NB4 (cell line): Measurements from ENCODE around the gene LMO3.

Experiments used
- DNase-seq: peaks from one replicate; pipeline ENCODE4 v3.0.0; 2010; ENCODE audit warnings: low read depth
- H3K4me3 ChIP-seq: one replicate; pipeline ENCODE4 v1.5.1; 2011; ENCODE audit warnings: mild to moderate bottlenecking, low read depth, low read length, moderate library complexity
- CTCF ChIP-seq: IDR thresholded peaks from one replicate; pipeline ENCODE4 v1.5.1; 2012; ENCODE audit warnings: low read depth, low read length
- MAX ChIP-seq: IDR thresholded peaks from 2 replicates; pipeline ENCODE4 v1.6.1; 2011; ENCODE audit warnings: low read depth, low read length
- MYC ChIP-seq: IDR thresholded peaks from 2 replicates; pipeline ENCODE4 v1.6.1; 2011; ENCODE audit warnings: low read depth, low read length
- POLR2A ChIP-seq: IDR thresholded peaks from 2 replicates; pipeline ENCODE4 v1.6.1; 2011; ENCODE audit warnings: mild to moderate bottlenecking; ENCODE audit not compliant: insufficient read length; ENCODE audit errors: extremely low read depth

Gene LMO3

GRCh38 chr12:16562921-16563320 lies 43.0 kb downstream of the LMO3 start:
- H3K4me3 ChIP-seq, result no peak overlapping the region
- DNase-seq, result no peak
- no peak for TF ChIP-seq CTCF
- no peak for TF ChIP-seq MAX
- TF ChIP-seq POLR2A, result no peak
- no peak for TF ChIP-seq MYC

GRCh38 chr12:16562435-16562834 lies 43.5 kb downstream of the LMO3 start:
- DNase-seq, result no peak
- TF ChIP-seq CTCF (no peak), MYC (no peak), MAX (no peak), POLR2A (no peak)
- no peak overlapping the region for H3K4me3 ChIP-seq

- H3K4me3 ChIP-seq, result no peak overlapping the region
- TF ChIP-seq CTCF (no peak), MAX (no peak), POLR2A (no peak)
- DNase-seq, result no peak
Measured at GRCh38 chr12:16560273-16560672, 45.7 kb downstream of the LMO3 start.

GRCh38 chr12:16555630-16556029 lies 50.3 kb downstream of the LMO3 start:
- H3K4me3 ChIP-seq, result no peak overlapping the region
- no peak for DNase-seq
- TF ChIP-seq MYC, result no peak
- no peak for TF ChIP-seq CTCF

- no peak overlapping the region for H3K4me3 ChIP-seq
- TF ChIP-seq POLR2A, result no peak
- TF ChIP-seq MAX, result no peak
- TF ChIP-seq MYC, result no peak
- TF ChIP-seq CTCF, result no peak
- no peak for DNase-seq
Measured at GRCh38 chr12:16553457-16553856, 52.5 kb downstream of the LMO3 start.

GRCh38 chr12:16552301-16552700 lies 53.7 kb downstream of the LMO3 start:
- DNase-seq, result no peak
- no peak overlapping the region for H3K4me3 ChIP-seq
- no peak for TF ChIP-seq POLR2A
- TF ChIP-seq MYC, result no peak
- TF ChIP-seq CTCF, result no peak
- no peak for TF ChIP-seq MAX
